Stomach smooth muscle (tissue), 2 donors: ENCODE measurements around the gene XAGE2.

Source experiments
- H3K27ac ChIP-seq: one replicate; pipeline ENCODE4 v1.7.0; 2013; ENCODE audit warnings: mild to moderate bottlenecking, low read length, inconsistent platforms
- H3K27me3 ChIP-seq, 2 donors: one replicate each; pipeline ENCODE4 v1.7.0; 2013; ENCODE audit warnings: low read length in 2 of 2; ENCODE audit not compliant: insufficient read depth in 2 of 2, control insufficient read depth in 1 of 2
- H3K36me3 ChIP-seq, 2 donors: one replicate each; pipeline ENCODE4 v1.7.0; 2013; ENCODE audit warnings: low read length in 2 of 2; ENCODE audit not compliant: control insufficient read depth in 2 of 2, insufficient read depth in 2 of 2
- H3K4me1 ChIP-seq: one replicate; pipeline ENCODE4 v1.7.0; 2013; ENCODE audit warnings: low read length; ENCODE audit not compliant: control insufficient read depth, insufficient read depth
- H3K4me3 ChIP-seq, 2 donors: one replicate each; pipeline ENCODE4 v1.7.0; 2013; ENCODE audit warnings: low read length in 2 of 2
- H3K9ac ChIP-seq, 2 donors: one replicate each; pipeline ENCODE4 v1.7.0; 2013; ENCODE audit warnings: low read length in 2 of 2, mild to moderate bottlenecking in 1 of 2
- H3K9me3 ChIP-seq, 2 donors: one replicate each; pipeline ENCODE4 v1.7.0; 2013; ENCODE audit warnings: low read length in 2 of 2; ENCODE audit not compliant: control insufficient read depth in 2 of 2
- donor health status: healthy.
- donor health status: Pancreatic carcinoma.

The XAGE2 gene

DNA sequence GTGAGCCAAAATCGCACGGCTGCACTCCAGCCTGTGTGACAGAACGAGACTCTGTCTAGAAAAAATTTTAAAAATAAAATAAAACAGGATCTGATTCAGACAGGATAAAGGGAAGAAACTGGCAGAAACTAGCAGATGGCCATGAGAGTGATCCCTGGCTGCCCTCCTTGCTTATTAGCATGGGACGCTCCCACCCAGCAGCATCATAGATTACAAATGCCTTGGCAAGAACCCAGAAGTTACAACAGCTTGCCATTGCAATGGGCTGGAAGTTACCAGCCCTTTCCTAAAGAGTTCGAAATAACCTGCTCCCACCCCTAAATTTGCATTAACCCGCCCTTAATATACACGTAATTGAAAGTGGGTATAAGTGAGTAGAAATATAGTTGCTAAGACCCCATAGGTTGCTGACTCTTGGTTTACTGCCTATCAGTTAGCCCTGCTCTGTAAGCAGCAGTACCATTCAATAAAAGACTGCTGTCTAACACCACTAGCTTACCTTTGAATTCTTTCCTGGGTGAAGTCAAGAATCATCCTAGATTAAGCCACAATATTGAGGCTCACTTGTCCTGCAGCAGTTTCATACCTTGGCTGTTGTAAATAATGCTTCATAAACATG lies 9.1 kb upstream of the XAGE2 start:
- Histone ChIP-seq H3K36me3 (no peaks in the 10 kb centered on the region), H3K27ac (no peak overlapping the region), H3K4me1 (no peaks in the 10 kb centered on the region), H3K4me3 (no peak overlapping the region), H3K9ac (no peak overlapping the region), H3K9me3 (peaks cover 0 to 7% of the 10 kb centered on the region in 2 donors), H3K27me3 (peaks cover 0 to 17% of the 10 kb centered on the region in 2 donors)

DNA sequence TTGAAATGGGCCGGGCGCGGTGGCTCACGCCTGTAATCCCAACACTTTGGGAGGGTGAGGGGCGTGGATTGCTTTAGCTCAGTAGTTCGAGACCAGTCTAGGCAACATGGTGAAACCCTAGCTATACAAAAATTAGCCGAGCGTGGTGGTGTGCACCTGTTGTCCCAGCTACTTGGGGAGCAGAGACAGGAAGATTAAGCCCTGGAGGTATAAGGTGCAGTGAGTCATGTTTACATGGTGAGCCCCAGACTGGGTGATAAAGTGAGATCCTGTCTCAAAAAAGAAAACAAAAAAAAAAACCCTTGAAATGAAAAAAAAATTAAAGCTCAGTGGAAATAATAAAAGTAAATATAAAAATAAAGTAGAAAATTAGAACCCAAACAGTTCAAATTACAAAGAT lies 6.9 kb upstream of the XAGE2 start:
- H3K27me3 ChIP-seq: peaks cover 0 to 21% of the 10 kb centered on the region in 2 donors
- H3K9ac ChIP-seq: no peak overlapping the region
- H3K4me3 ChIP-seq: no peak overlapping the region
- H3K9me3 ChIP-seq: no peaks in the 10 kb centered on the region
- no peaks in the 10 kb centered on the region for H3K36me3 ChIP-seq
- H3K4me1 ChIP-seq: no peaks in the 10 kb centered on the region
- H3K27ac ChIP-seq: no peak overlapping the region

DNA sequence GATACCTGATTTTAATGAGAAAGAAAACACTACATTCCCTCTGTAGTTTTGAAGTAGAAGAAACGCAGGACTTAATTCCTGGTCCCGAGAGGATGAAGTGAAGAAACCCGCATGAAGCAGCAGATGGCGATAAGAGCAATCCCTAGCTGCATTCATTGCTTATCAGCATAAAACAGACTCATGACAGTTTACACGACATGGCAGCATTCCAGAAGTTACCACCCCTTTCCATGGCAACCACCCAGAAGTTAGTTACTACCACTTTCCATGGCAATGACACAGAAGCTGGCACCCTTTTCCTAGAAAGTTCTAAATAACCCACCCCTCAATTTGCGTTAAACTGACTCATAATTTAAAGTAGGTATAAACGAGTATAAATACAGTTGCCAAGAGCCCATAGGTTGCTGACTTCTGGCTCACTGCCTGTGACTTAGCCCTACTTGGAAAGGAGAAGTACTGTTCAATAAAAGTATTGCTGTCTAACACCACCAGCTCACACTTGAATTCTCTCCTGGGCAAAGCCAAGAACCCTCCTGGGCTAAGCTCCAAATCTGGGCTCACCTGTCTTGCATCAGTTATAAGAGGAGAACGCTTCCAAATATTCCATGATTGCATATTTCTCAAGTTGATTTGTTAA lies 5.5 kb upstream of the XAGE2 start:
- Histone ChIP-seq H3K4me1 (no peaks in the 10 kb centered on the region), H3K27me3 (peaks cover 0 to 21% of the 10 kb centered on the region in 2 donors), H3K36me3 (no peaks in the 10 kb centered on the region), H3K9me3 (no peaks in the 10 kb centered on the region), H3K27ac (no peak overlapping the region), H3K4me3 (no peak overlapping the region), H3K9ac (no peak overlapping the region)

DNA sequence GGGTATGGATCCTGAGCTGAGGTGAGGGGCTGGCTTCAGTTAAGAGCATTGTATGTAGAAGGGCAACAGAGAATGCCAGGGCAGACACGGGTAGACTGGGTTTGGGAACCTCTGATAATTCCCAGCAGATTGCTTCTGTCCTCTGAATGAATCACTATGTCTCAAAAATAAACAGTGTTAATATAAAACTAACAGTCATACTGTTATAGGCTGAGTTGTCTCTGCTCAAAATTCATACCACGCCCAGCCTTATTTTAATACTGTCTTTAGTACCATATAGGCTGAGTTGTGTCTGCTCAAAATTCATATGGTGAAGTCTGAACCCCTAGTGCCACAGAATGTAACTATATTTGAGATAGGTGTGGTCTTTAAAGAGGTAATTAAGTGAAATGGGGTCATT lies 10.0 kb downstream of the XAGE2 start:
- Histone ChIP-seq H3K4me1 (no peaks in the 10 kb centered on the region), H3K4me3 (no peak overlapping the region), H3K27ac (no peak overlapping the region), H3K9ac (no peak overlapping the region), H3K9me3 (peaks cover 0 to 4% of the 10 kb centered on the region in 2 donors), H3K27me3 (peaks cover 0 to 32% of the 10 kb centered on the region in 2 donors), H3K36me3 (no peaks in the 10 kb centered on the region)

DNA sequence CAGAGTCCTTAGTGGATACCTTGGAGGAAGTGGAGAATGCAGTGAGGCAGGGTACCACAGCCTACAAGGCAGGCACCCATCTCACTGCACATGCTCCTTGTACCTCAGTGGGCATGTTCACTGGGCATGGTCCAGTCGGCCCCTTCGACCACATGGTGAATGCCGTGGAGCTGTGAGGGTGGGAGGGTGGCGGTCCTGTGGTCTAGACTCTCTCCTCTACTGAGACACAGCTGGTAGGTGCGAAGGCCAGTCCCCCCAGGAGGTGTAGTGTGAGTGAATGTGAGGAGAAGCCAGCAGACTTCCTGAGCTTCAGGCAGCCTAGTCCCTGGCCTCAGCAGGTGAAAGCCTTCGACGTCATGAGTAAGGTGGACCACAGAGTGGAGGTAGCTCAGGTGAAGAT lies 12.2 kb downstream of the XAGE2 start:
- peaks cover 0 to 30% of the 10 kb centered on the region in 2 donors for H3K27me3 ChIP-seq
- H3K27ac ChIP-seq: no peak overlapping the region
- peaks cover 0 to 4% of the 10 kb centered on the region in 2 donors for H3K9me3 ChIP-seq
- no peak overlapping the region for H3K9ac ChIP-seq
- no peaks in the 10 kb centered on the region for H3K36me3 ChIP-seq
- no peaks in the 10 kb centered on the region for H3K4me1 ChIP-seq
- H3K4me3 ChIP-seq: no peak overlapping the region

DNA sequence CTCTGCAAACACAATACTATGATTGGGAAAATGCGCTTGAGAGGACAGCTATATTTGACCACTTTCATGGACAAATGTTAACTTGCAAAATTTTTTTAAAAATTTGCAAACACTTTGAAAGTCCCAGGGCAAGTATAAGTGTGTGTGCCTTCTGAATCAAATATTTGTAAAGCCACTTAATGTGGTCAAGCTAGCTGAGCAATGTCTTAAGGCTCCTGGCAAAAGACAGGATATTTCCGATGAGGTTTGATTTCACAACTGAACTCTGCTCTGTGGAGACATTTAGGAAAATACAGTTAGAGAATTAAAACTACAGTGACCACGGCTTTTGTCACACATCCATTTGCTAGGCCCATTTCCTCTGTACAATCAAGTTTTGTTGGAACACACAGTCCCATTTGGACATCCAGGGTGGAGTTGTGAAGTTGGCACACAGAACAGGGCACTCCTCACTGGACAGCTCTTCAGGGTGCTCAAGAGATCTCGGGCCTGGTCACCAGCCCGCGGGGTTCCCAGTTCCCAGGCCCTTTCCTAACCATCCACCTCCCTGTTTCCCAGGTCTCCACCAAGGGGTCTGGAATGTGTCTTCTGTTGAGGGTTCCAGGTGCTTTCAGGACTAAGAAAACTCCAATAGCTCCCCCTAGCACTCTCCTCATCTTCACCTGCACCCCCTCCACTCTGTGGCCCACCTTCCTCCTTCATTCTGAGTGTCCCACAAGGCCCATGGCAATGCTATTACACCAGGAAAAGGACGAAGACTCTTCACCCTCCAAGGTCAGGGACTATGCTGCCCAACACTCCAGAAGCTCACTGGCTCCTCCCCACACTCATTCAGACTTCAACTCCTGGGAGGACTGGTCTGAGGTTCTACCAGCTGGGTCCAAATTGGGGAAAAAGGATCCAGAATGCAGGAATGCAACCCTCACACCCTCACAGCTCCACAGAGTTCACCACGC lies 41.9 kb downstream of the XAGE2 start:
- H3K36me3 ChIP-seq: no peaks in the 10 kb centered on the region
- H3K9ac ChIP-seq: no peak overlapping the region
- H3K9me3 ChIP-seq: no peaks in the 10 kb centered on the region
- H3K4me1 ChIP-seq: no peaks in the 10 kb centered on the region
- H3K27me3 ChIP-seq: peaks cover 0 to 9% of the 10 kb centered on the region in 2 donors
- no peak overlapping the region for H3K27ac ChIP-seq
- no peak overlapping the region for H3K4me3 ChIP-seq

DNA sequence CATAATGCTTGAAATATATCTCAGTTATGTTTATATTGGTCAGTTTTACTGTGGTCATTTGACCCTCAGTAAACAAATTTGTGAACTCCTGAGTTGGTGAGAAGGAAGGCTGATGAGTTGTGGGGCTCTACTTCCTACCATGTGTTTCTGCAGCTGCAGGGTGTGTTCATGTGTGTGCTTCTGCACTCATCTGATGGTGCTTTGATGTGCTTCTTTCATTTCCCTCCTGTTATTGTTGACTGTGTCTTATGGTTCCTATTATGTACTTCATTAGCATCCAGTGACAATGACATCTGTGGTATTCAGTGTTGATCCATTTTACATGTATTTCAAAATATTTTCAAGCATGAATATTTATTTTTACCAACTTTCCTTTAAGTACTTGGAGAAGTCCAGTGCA lies 46.5 kb downstream of the XAGE2 start:
- H3K27ac ChIP-seq: no peak overlapping the region
- no peak overlapping the region for H3K4me3 ChIP-seq
- H3K27me3 ChIP-seq: peaks cover 0 to 26% of the 10 kb centered on the region in 2 donors
- H3K9ac ChIP-seq: no peak overlapping the region
- no peaks in the 10 kb centered on the region for H3K9me3 ChIP-seq
- H3K36me3 ChIP-seq: no peaks in the 10 kb centered on the region
- no peaks in the 10 kb centered on the region for H3K4me1 ChIP-seq

DNA sequence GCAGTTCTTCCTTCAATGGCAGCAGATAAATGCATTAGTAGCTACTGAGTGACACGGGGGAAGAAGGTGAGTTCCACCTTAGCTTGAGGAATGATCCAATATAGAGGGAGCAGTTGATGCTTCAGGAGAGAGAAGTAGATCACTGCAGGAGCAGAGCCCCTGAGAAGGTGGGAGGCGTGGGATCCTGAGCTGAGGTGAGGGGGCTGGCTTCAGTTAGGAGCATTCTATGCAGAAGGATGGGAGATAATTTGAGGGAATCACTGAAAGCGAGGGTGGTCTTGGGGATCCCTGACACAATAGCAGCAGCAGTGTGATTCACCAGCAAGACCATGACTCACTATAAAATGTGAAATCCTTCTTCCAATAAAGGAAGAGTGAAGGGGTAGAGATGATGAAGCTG lies 48.0 kb downstream of the XAGE2 start:
- no peaks in the 10 kb centered on the region for H3K4me1 ChIP-seq
- no peak overlapping the region for H3K4me3 ChIP-seq
- H3K9me3 ChIP-seq: no peaks in the 10 kb centered on the region
- no peak overlapping the region for H3K27ac ChIP-seq
- peaks cover 0 to 21% of the 10 kb centered on the region in 2 donors for H3K27me3 ChIP-seq
- H3K36me3 ChIP-seq: no peaks in the 10 kb centered on the region
- H3K9ac ChIP-seq: no peak overlapping the region

DNA sequence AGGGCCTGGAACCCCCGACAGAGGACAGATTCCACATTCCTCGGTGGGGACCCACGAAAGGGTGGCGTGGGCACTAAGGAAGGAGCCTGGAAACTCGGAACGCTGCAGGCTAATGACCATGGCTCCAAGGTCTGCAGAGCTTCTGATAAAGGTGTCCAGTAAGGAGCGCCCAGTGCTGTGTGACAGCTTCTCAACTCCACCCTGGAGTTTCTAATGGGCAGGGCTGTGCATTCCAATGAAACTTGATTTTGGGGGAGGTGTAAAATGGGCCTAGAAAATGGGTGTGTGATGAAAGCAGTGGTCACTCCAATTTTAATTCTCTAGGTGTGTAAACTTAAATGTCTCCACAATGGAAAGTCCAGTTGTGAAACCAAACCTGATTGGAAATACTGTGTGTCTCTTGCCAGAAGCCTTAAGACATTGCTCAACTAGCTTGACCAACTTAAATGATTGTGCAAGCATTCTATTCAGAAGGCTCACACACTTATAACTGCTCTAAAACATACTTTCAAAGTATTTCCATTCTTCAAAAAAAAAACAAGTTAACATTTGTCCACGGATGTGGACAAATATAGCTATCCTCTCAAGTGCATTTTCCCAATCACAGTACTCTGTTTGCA lies 52.1 kb downstream of the XAGE2 start:
- H3K4me3 ChIP-seq: no peak overlapping the region
- no peak overlapping the region for H3K9ac ChIP-seq
- no peaks in the 10 kb centered on the region for H3K4me1 ChIP-seq
- H3K36me3 ChIP-seq: no peaks in the 10 kb centered on the region
- H3K27ac ChIP-seq: no peak overlapping the region
- H3K9me3 ChIP-seq: no peaks in the 10 kb centered on the region
- peaks cover 0 to 30% of the 10 kb centered on the region in 2 donors for H3K27me3 ChIP-seq

DNA sequence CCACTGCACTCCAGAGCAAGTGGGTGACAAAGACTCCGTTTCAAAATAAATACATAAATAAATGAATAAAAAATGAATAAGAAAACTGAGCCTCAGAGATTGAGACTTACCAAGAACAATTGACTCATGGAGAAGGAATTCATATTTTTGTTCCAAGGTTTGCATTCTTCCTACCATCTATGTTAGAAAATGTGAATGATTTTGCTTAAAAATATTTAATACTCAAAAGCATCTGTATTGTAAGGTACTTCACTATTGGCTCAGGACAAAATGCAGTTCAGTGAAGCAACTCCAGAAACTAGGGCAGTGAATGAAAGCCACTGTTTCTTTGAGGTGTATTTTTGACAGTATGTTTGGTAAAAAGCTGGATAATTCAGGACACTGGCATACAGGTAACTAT lies 54.1 kb downstream of the XAGE2 start:
- H3K9ac ChIP-seq: no peak overlapping the region
- no peaks in the 10 kb centered on the region for H3K36me3 ChIP-seq
- no peak overlapping the region for H3K4me3 ChIP-seq
- no peak overlapping the region for H3K27ac ChIP-seq
- H3K4me1 ChIP-seq: no peaks in the 10 kb centered on the region
- no peaks in the 10 kb centered on the region for H3K9me3 ChIP-seq
- peaks cover 0 to 37% of the 10 kb centered on the region in 2 donors for H3K27me3 ChIP-seq
